Measurements from ENCODE around the gene GPHN. TPM values are rescaled to one million over a fixed set of nuclear protein-coding genes. Genes with fewer than 3 reads are reported as not detected.

The GPHN gene
- total and polyA plus RNA-seq, 2 donors (not counting 3 experiments of a cell fraction or from before 2014, with no cell fraction given) = 5.1 to 23.2 TPM

DNA sequence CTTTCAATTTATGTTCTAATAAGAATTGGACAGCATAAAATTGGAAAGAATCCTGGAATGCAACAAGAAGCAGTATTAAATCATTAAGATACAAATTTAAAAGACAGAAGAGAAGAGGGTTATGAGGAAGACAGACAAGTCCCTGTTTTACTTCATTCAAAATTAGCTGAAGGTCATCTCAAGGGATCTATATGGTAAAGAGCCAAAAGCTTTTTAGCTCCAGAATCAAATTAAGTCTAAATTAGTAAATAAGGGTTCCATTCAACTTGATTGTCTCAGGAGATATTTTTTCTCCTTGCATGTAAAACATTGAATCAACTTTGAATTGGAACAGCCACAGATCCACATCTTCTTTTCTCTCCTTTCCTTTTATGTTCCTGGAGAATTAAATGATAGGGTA lies 14.2 kb upstream of the GPHN start:
- intact Hi-C loops (cut with micrococcal nuclease) = loop anchor here (2.0 to 10.0 kb wide), 2 partner anchors 75 to 1211 kb away; partner anchors contain the start of gene RDH12
- Histone ChIP-seq H3K4me1 (ENCODE audit: control insufficient read depth, extremely low read depth, insufficient read depth, low read length) (no peaks in the 10 kb centered on the region), H3K9me1 (replicated peaks; ENCODE audit: control insufficient read depth, extremely low read depth, insufficient read depth, low read length) (no peaks in the 10 kb centered on the region), H2AFZ (ENCODE audit: low read depth, low read length) (no peak overlapping the region), H3K36me3 (ENCODE audit: control insufficient read depth in 2 of 2, extremely low read depth in 1 of 2, insufficient read depth in 2 of 2, low read length in 2 of 2) (no peaks in the 10 kb centered on the region), H3K9me3 (replicated peaks; ENCODE audit: control insufficient read depth, insufficient read depth, low read length) (no peaks in the 10 kb centered on the region), H3K9ac (replicated peaks; ENCODE audit: extremely low read depth, insufficient read depth, low read length) (no peak overlapping the region), H3K4me3 (replicated peaks in 1 of 3; ENCODE audit: insufficient read depth in 1 of 3, low read depth in 1 of 3, low read length in 3 of 3) (no peak overlapping the region), H3K27me3 (ENCODE audit: control insufficient read depth in 2 of 2, insufficient read depth in 2 of 2, low read length in 2 of 2) (no peaks in the 10 kb centered on the region), H3K79me2 (ENCODE audit: control insufficient read depth, insufficient read depth, low read length) (no peaks in the 10 kb centered on the region), H4K20me1 (replicated peaks; ENCODE audit: control insufficient read depth, extremely low read depth, insufficient read depth, low read length) (no peaks in the 10 kb centered on the region), H3K27ac (ENCODE audit: insufficient read depth, low read depth, low read length) (no peak overlapping the region), H3K4me2 (ENCODE audit: insufficient read depth, low read length) (no peak overlapping the region)
- dilution Hi-C loops (cut with MboI; ENCODE audit: extremely low pct_ligation_motif_present, low sequenced_read_pairs) = no loop called here
- no TSS peak for BruUV-seq (replicated peaks)
- CTCF ChIA-PET = interaction anchor here (1.8 kb wide), 1 partner anchor 17 kb away, joined by 4 read pairs; no protein-coding TSS in a partner anchor
- FAIRE-seq = no peak
- no peak for TF ChIP-seq POLR2AphosphoS5 (IDR thresholded peaks at IDR 0.05; ENCODE audit: insufficient read depth, low read depth, low read length)
- no peak for TF ChIP-seq POLR2A (IDR thresholded peaks at IDR 0.05; ENCODE audit: low read depth, low read length)
- TF ChIP-seq MYC (IDR thresholded peaks at IDR 0.05; ENCODE audit: low read depth, low read length) = no peak
- TF ChIP-seq JUN (IDR thresholded peaks at IDR 0.05; ENCODE audit: borderline replicate concordance, insufficient read depth, insufficient read length, low read depth) = no peak
- TF ChIP-seq, protein P1, sequence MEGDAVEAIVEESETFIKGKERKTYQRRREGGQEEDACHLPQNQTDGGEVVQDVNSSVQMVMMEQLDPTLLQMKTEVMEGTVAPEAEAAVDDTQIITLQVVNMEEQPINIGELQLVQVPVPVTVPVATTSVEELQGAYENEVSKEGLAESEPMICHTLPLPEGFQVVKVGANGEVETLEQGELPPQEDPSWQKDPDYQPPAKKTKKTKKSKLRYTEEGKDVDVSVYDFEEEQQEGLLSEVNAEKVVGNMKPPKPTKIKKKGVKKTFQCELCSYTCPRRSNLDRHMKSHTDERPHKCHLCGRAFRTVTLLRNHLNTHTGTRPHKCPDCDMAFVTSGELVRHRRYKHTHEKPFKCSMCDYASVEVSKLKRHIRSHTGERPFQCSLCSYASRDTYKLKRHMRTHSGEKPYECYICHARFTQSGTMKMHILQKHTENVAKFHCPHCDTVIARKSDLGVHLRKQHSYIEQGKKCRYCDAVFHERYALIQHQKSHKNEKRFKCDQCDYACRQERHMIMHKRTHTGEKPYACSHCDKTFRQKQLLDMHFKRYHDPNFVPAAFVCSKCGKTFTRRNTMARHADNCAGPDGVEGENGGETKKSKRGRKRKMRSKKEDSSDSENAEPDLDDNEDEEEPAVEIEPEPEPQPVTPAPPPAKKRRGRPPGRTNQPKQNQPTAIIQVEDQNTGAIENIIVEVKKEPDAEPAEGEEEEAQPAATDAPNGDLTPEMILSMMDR (IDR thresholded peaks at IDR 0.05; ENCODE audit: extremely low read depth in 1 of 2, insufficient read depth in 1 of 2, low read depth in 1 of 2, low read length in 2 of 2) = no peak
- TF ChIP-seq FOS (IDR thresholded peaks at IDR 0.05; ENCODE audit: borderline replicate concordance, insufficient read depth, low read length) = no peak
- TF ChIP-seq EZH2 (IDR thresholded peaks at IDR 0.05; ENCODE audit: borderline replicate concordance, low read depth, low read length, severe bottlenecking) = no peak
- TF ChIP-seq GATA2 (IDR thresholded peaks at IDR 0.05; ENCODE audit: insufficient read depth, insufficient read length, low read depth, low read length) = no peak
- TF ChIP-seq, protein P2, sequence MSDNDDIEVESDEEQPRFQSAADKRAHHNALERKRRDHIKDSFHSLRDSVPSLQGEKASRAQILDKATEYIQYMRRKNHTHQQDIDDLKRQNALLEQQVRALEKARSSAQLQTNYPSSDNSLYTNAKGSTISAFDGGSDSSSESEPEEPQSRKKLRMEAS (IDR thresholded peaks at IDR 0.05; ENCODE audit: insufficient read depth, insufficient read length) = no peak
- DNase-seq (ENCODE audit: low read depth, low spot score) = no peak
- POLR2A ChIA-PET = no interaction called here
